NOMO-1 treated with dmso at 0.1 percent for 144 hours (cell line): ENCODE results near the gene TBC1D1.

Experiments used
- DNase-seq: peaks from one replicate; lab custom pipeline; 2025; ENCODE audit not compliant: unreplicated experiment; lab: John Stamatoyannopoulos, UW

Gene TBC1D1

DNA sequence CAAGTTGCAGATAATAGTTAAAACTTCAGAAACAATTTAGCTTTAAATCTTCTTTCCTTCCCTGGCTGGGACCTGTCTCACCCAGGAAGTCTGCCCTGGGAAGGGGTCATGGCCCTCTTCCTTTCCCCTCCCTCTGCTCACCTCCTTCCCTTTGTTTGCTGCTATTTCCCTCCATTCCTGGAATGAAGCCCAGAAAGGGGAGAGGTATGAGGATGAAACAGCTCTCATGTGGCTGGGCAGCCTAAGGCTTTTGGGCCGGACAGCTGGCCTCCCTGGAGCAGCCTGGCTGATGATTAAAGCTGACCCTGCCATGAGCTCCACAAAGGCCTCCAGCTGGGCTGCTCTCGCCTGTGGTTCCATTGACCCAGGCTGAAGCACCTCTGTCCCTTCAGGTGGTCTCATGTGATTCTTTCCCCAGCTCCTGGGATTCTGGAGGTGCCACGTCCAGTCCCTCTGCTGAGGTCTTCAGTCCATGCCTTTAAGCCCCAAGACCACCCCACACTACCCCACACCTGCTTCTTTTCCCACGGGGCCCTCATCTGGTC is 271.4 kb downstream of the TBC1D1 start:
- DNase-seq = no peak

GRCh38 chr4:38163216-38164006 is 272.5 kb downstream of the TBC1D1 start:
- DNase-seq = no peak

DNA sequence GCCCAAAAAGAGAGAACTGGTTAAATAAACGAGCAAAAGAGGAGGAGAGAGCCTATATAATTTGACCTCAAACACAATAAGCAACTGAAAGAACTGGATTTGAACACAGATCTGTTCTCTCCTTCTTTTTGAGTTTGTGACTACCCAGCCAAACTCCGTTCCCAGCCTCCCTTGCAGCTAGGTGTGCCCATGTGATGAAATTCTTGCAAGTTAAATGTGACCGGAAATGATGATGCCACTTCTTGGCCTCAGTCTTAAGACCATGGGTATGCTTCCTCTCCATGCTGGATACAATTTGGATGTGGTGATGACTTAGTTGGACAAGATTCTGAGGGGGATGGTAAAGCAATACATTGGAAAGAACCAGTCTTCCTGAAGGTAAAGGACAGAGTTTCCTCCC is 273.5 kb downstream of the TBC1D1 start:
- DNase-seq = no peak

GRCh38 chr4:38166082-38166481 is 275.2 kb downstream of the TBC1D1 start:
- peak; percentile 85 for DNase-seq

DNA sequence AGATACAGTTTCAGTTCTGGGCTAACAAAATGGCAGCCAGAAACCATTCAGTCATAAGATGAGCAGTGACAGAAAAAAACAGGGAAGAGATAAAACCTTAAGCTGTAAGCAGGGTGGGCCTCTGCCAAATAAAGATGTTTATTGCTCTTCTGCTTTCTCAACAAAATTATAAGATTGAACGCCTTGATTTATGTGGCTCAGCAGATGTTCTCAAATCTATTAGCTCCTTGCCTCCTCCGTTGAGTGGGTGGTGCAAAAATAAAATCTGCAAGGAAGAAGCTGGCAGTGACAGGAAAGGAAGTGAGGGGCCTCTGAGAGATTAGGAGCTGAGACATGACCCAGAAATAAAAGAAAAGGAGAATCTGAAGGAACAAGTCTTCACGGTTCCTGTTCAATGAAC is 275.9 kb downstream of the TBC1D1 start:
- DNase-seq = no peak

DNA sequence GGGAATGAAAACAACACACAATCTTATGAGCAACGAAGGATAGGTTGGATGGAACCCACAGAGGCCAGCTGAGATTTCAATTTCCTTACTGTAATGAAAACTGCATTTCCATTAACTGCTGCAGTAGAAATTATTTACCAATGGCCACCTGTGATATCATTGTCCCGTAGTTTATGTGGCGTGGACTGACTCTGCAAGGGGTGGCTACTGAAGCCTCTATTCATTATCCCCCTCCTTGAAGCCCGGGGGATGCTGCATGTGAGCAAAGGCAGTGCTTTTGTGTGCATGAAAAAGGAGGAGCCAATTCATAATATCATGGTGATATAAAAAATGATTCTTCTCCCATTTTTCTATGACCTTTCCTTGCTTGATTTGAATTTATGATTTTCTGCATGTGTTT is 277.1 kb downstream of the TBC1D1 start:
- DNase-seq = no peak

DNA sequence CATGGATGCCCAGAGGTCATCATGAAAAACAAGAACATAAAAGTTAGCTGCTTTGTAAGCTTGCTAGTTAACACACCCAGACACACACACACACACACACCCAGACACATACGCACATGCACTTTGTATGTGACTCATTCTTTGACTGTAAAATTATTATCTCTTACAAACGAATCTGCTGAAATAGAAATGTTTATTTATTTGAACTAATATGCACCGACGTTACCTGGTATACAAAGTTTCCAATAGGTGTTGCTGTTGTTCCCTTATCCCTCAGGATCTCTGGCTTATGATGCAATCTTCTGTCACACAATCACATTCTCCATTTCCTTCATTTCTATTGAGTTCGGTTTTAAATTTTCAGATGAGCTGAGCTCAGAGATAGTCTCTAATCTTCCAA is 278.6 kb downstream of the TBC1D1 start:
- no peak for DNase-seq

DNA sequence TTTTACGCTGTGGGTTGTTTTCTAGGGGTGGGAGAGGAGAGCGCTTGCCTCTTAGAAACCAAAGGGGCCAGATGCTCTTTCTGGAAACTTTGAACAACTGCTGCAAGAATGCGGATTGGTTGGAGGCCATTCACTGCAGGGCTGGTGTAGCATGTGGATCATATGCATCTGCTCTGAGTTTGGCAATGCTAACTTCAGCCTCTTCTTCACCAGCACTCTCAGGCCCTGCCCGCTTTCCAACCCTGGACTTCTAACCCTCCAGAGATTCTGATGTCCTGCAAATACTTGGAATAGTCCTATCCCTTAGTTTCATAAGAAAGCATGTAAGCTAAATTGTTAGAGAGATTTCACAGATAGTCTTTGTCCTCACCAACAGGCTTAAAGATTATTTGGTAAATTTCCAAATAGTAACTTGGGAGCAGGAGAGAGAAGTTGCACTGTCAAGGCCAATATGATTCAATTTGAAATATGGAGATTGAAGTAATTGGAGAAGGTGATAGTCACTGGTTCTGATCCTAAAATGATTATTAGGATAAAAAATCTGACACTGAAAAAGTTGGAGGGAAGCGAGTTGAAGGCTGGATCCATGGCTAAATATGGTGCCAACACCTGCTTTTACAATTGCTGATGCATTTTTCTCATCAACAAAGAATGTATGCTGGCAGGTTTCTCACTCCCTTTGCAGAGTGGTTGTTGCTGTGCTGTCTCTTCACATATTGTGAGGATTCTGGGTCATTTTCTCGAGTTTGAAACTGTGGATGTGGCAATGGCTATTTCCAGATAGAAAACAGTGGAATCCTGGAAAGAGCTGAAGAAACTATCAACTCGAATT is 279.7 kb downstream of the TBC1D1 start:
- no peak for DNase-seq

DNA sequence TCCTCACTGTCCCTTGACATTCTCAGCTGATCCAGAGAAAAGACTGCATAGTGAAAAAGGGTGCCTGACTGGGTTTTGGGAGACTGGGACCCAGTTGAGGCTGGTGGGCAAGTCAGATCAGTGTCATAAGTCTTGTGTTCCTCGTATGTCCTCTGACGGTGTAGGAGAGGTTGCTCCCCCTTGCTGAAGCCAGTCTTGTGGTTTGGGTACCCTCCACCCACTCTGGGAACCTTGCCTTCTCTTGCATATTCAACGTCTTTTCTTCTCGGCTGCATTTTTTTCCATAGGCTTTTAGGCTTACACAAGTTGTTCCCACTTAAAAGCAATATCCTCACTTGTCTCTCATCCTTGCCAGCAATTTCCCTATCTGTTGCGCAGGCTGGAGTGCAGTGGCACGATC is 281.2 kb downstream of the TBC1D1 start:
- no peak for DNase-seq

DNA sequence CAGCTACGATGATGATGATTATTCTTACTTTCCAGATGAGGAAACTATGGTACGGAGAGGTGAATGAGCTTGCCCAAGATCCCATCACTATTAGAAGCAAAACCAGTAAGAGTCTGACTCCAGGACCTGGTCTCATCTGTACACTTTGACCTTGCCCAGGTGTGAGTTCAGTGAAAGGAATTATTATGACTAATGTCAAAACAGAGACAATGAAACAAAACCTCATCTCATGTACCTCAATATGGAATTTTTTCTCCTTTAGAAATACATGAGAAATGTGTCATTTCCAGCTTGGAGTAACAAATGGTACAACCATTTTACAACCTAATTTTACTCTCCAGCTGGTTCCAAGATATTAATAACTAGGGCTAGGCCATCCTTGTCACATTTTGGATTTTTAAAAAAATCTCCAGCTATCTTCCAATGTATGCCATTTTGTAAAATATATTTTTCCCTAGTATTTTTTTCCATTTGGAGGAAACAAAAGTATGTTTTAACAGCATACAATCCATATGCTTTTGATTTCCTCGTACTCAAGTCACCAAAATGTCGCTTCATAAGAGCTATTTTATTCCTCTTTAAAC is 283.1 kb downstream of the TBC1D1 start:
- no peak for DNase-seq

- peak; percentile 32 for DNase-seq
These were observed 283.9 kb downstream of the TBC1D1 start for GRCh38 chr4:38174801-38175200.

GRCh38 chr4:38176165-38176564 is 285.3 kb downstream of the TBC1D1 start:
- DNase-seq = no peak

- no peak for DNase-seq
These were observed 286.2 kb downstream of the TBC1D1 start for GRCh38 chr4:38177035-38177546.

- peak; percentile 24 for DNase-seq
These were observed 286.9 kb downstream of the TBC1D1 start for GRCh38 chr4:38177641-38178391.

- no peak for DNase-seq
These were observed 287.6 kb downstream of the TBC1D1 start for GRCh38 chr4:38178392-38178995.

DNA sequence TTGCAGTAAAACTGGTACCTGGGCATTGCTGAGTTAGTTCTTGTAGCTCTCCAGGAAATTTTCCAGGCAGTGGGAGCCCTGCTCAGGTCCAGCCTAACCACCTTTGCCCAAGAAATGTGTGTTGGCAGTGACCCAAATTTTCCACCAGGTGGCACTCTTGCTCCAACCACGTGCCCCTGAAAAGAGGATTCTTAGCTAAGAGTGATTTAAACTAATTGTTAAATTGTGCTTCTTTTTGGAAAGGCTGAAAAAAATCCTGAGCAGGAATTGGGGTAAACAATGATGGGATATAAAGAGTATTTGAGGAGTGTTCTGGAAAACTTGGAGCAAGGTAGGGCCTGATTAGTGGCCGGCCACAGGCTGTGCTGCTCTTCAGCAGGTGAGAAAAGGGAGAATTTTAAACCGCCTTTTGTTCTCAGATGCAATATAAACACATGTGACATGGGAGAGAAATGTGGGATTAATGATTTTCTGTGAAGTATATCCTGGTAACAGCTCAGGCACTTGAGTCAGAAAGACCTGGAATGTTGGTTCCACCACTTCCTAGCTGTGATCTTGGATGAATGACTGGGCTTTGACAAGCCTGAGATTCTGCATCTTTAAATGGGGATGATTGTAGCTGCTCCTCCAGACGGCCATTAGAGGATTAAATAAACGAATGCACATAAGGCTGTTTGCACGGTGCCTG is 288.9 kb downstream of the TBC1D1 start:
- no peak for DNase-seq

- no peak for DNase-seq
These were observed 289.6 kb downstream of the TBC1D1 start for GRCh38 chr4:38180456-38180855.

DNA sequence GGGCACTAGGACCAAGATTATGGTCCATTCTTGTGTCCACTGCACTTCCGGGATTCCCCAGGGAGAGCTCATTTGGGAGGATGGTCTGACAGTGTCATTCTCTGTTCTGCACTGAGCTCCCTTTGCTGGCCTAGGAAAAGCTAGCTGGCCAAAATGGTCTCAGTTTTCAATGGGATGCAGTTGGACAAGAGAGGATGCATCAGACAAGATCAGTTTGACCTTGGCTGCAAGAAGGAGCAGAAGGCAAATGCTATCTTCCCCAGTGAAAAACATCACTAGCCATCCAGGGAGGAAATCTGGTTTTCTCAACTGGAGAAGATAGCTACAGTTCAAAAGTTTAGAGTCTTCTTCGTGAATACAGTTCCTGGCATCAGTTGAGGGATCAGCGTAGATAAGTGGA is 290.4 kb downstream of the TBC1D1 start:
- no peak for DNase-seq

DNA sequence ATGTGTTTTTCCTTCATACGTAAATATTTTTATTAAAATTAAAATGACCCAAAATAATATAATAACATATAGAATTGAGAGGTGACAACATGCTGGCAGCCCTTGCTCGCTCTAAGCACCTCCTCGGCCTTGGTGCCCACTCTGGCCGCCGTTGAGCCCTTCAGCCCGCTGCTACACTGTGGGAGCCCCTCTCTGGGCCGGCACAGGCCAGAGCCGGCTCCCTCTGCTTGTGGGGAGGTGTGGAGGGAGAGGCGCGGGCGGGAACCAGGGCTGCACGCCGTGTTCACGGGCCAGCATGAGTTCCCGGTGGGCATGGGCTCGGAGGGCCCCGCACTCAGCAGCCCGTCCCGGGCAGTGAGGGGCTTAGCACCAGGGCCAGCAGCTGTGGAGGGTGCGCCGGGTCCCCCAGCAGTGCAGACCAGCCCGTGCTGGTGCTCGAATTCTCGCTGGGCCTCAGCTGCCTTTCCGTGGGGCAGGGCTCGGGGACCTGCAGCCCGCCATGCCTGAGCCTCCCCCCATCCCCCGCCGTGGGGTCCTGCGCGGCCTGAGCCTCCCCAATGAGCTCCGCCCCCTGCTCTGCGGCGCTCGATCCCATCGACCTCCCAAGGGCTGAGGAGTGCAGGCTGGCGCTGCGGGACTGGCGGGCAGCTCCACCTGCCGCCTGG is 291.6 kb downstream of the TBC1D1 start:
- DNase-seq = no peak
